ENCODE measurements around the gene CLTCL1. TPM values are rescaled to one million over a fixed set of nuclear protein-coding genes. Genes with fewer than 3 reads are reported as not detected.

Gene CLTCL1
- total and polyA plus RNA-seq, 9 of the 15 experiments (the other 6 are each of a cell fraction or from before 2014, with no cell fraction given), result 1.1 to 11.7 (median 5.0) TPM

DNA sequence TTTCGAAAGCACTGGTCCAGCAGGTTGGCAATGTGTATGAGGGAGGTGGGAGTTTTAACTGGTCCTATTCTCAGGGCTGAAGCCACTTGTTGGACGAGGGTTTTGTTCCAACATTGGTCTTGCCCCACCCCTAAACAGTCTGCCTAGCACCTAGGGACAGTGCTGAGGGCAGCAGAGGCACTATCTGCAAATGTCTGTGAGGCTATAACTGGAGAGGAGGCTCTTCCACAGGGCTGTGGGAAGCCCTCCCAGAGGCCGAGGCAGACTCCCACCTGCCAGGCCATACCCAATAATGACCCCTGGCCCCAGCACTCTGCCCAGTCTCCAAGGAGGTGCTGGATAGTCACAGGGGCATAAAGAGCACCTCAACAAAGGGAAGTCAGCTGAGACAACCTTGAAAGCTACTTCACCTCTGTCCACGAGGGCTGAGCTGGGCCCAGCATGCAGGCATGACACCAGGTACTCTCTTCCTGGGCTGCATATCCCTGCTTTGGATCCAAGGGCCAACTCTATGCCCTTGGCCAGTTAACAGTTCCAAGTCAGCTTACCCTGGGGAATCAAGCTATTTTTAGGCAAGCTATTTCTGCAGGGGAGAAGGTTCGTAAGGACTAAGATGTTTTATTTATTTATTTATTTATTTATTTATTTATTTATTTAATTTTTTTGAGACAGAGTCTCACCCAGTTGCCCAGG, 72.8 kb downstream of the CLTCL1 start (continued):
- TF ChIP-seq, protein P1, sequence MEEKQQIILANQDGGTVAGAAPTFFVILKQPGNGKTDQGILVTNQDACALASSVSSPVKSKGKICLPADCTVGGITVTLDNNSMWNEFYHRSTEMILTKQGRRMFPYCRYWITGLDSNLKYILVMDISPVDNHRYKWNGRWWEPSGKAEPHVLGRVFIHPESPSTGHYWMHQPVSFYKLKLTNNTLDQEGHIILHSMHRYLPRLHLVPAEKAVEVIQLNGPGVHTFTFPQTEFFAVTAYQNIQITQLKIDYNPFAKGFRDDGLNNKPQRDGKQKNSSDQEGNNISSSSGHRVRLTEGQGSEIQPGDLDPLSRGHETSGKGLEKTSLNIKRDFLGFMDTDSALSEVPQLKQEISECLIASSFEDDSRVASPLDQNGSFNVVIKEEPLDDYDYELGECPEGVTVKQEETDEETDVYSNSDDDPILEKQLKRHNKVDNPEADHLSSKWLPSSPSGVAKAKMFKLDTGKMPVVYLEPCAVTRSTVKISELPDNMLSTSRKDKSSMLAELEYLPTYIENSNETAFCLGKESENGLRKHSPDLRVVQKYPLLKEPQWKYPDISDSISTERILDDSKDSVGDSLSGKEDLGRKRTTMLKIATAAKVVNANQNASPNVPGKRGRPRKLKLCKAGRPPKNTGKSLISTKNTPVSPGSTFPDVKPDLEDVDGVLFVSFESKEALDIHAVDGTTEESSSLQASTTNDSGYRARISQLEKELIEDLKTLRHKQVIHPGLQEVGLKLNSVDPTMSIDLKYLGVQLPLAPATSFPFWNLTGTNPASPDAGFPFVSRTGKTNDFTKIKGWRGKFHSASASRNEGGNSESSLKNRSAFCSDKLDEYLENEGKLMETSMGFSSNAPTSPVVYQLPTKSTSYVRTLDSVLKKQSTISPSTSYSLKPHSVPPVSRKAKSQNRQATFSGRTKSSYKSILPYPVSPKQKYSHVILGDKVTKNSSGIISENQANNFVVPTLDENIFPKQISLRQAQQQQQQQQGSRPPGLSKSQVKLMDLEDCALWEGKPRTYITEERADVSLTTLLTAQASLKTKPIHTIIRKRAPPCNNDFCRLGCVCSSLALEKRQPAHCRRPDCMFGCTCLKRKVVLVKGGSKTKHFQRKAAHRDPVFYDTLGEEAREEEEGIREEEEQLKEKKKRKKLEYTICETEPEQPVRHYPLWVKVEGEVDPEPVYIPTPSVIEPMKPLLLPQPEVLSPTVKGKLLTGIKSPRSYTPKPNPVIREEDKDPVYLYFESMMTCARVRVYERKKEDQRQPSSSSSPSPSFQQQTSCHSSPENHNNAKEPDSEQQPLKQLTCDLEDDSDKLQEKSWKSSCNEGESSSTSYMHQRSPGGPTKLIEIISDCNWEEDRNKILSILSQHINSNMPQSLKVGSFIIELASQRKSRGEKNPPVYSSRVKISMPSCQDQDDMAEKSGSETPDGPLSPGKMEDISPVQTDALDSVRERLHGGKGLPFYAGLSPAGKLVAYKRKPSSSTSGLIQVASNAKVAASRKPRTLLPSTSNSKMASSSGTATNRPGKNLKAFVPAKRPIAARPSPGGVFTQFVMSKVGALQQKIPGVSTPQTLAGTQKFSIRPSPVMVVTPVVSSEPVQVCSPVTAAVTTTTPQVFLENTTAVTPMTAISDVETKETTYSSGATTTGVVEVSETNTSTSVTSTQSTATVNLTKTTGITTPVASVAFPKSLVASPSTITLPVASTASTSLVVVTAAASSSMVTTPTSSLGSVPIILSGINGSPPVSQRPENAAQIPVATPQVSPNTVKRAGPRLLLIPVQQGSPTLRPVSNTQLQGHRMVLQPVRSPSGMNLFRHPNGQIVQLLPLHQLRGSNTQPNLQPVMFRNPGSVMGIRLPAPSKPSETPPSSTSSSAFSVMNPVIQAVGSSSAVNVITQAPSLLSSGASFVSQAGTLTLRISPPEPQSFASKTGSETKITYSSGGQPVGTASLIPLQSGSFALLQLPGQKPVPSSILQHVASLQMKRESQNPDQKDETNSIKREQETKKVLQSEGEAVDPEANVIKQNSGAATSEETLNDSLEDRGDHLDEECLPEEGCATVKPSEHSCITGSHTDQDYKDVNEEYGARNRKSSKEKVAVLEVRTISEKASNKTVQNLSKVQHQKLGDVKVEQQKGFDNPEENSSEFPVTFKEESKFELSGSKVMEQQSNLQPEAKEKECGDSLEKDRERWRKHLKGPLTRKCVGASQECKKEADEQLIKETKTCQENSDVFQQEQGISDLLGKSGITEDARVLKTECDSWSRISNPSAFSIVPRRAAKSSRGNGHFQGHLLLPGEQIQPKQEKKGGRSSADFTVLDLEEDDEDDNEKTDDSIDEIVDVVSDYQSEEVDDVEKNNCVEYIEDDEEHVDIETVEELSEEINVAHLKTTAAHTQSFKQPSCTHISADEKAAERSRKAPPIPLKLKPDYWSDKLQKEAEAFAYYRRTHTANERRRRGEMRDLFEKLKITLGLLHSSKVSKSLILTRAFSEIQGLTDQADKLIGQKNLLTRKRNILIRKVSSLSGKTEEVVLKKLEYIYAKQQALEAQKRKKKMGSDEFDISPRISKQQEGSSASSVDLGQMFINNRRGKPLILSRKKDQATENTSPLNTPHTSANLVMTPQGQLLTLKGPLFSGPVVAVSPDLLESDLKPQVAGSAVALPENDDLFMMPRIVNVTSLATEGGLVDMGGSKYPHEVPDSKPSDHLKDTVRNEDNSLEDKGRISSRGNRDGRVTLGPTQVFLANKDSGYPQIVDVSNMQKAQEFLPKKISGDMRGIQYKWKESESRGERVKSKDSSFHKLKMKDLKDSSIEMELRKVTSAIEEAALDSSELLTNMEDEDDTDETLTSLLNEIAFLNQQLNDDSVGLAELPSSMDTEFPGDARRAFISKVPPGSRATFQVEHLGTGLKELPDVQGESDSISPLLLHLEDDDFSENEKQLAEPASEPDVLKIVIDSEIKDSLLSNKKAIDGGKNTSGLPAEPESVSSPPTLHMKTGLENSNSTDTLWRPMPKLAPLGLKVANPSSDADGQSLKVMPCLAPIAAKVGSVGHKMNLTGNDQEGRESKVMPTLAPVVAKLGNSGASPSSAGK (IDR thresholded peaks at IDR 0.05), result peak; percentile 16
- peak; percentile 92 for TF ChIP-seq ZFPM2 (CRISPR knock-in tag; IDR thresholded peaks at IDR 0.05)
- peak; percentile 55; the same call in 1 of the 2 replicates for TF ChIP-seq ZNF253 (CRISPR knock-in tag; conservative IDR thresholded peaks at IDR 0.05)
- TF ChIP-seq, protein P2, sequence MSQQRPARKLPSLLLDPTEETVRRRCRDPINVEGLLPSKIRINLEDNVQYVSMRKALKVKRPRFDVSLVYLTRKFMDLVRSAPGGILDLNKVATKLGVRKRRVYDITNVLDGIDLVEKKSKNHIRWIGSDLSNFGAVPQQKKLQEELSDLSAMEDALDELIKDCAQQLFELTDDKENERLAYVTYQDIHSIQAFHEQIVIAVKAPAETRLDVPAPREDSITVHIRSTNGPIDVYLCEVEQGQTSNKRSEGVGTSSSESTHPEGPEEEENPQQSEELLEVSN (IDR thresholded peaks at IDR 0.05; ENCODE audit: borderline replicate concordance in 1 of 2, extremely low read depth in 1 of 2, insufficient read depth in 1 of 2, insufficient read length in 1 of 2, low read depth in 1 of 2, low read length in 1 of 2, poor library complexity in 1 of 2, severe bottlenecking in 1 of 2), result peak in 1 of 2 experiments; percentile 39
- peak; percentile 82; the same call in 1 of the 2 replicates for TF ChIP-seq FOXK1 (CRISPR knock-in tag; IDR thresholded peaks at IDR 0.05; ENCODE audit: borderline replicate concordance)
- TF ChIP-seq ZNF766 (CRISPR knock-in tag; conservative IDR thresholded peaks at IDR 0.05), result no peak
- peak; percentile 73; the same call in 1 of the 2 replicates for TF ChIP-seq ZC3H11A (IDR thresholded peaks at IDR 0.05; ENCODE audit: low read depth, low read length)
- no peak for TF ChIP-seq RFX5 (IDR thresholded peaks at IDR 0.05; ENCODE audit: low read depth, low read length)
- TF ChIP-seq ZFP36 (IDR thresholded peaks at IDR 0.05; ENCODE audit: low read depth, low read length, partially characterized antibody), result peak; percentile 36
- TF ChIP-seq, protein P3, sequence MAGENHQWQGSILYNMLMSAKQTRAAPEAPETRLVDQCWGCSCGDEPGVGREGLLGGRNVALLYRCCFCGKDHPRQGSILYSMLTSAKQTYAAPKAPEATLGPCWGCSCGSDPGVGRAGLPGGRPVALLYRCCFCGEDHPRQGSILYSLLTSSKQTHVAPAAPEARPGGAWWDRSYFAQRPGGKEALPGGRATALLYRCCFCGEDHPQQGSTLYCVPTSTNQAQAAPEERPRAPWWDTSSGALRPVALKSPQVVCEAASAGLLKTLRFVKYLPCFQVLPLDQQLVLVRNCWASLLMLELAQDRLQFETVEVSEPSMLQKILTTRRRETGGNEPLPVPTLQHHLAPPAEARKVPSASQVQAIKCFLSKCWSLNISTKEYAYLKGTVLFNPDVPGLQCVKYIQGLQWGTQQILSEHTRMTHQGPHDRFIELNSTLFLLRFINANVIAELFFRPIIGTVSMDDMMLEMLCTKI (IDR thresholded peaks at IDR 0.05; ENCODE audit: partially characterized antibody), result no peak
- TF ChIP-seq, protein P4, sequence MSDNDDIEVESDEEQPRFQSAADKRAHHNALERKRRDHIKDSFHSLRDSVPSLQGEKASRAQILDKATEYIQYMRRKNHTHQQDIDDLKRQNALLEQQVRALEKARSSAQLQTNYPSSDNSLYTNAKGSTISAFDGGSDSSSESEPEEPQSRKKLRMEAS (CRISPR knock-in tag; IDR thresholded peaks at IDR 0.05), result peak; percentile 78
- TF ChIP-seq RBBP5 (IDR thresholded peaks at IDR 0.05; ENCODE audit: borderline replicate concordance, insufficient read depth, low read length, poor library complexity, severe bottlenecking), result no peak
